HepG2 (cell line): ENCODE measurements around the gene DHX36. TPM values are rescaled to one million over a fixed set of nuclear protein-coding genes. Genes with fewer than 3 reads are reported as not detected.

ENCODE experiments used
- ATAC-seq: fragments of 200-7000 bp; cut with Tn5 transposase; 3 replicates; pipeline ENCODE4 v1.9.1; 2020; ENCODE audit warnings: mild to moderate bottlenecking, moderate library complexity
- Bru-seq: library from RNA; stranded (reverse); fragments of 400-500 nt; gene quantifications from one replicate; lab custom pipeline; 2021; lab: Mats Ljungman, UMichigan
- BruChase-seq, 2 experiments: library from RNA; stranded (reverse); fragments of 400-500 nt; gene quantifications; one replicate each; lab custom pipeline; 2021; lab: Mats Ljungman, UMichigan
- BruUV-seq: library from RNA; stranded (reverse); fragments of 400-500 nt; replicated peaks from 2 replicates; lab custom pipeline; 2021; lab: Mats Ljungman, UMichigan
- CTCF ChIA-PET: fragments of 300-600 bp; formaldehyde crosslinking; extraction: SDS; loops from one replicate; lab custom pipeline; 2021; ENCODE audit warnings: low total read pairs, inconsistent platforms, low intra/inter-chr PET ratio; lab: Yijun Ruan, JAX
- POLR2A ChIA-PET: fragments of 350-600 bp; sonication (Branson Sonifier 250); formaldehyde crosslinking; loops from one replicate; lab custom pipeline; 2020; ENCODE audit warnings: antibody characterized with exemption, inconsistent platforms; lab: Yijun Ruan, JAX
- DNase-seq: peaks from one replicate; pipeline ENCODE4 v3.0.0-alpha.2; 2015; ENCODE audit warnings: low spot score
- FAIRE-seq: peaks from 3 replicates; lab custom pipeline; 2011; peaks lifted over from hg19 to GRCh38; lab: Jason Lieb, UNC
- H2AFZ ChIP-seq: one replicate; pipeline ENCODE4 v1.6.1; 2011; ENCODE audit warnings: low read length, inconsistent platforms
- H3K27ac ChIP-seq: fragments of 300-600 bp; 3 replicates; pipeline ENCODE4 v1.8.0; 2011; ENCODE audit warnings: mixed run types, mild to moderate bottlenecking, mixed read lengths, low read length, inconsistent platforms; ENCODE audit not compliant: insufficient read depth; ENCODE audit errors: extremely low read length
- H3K27me3 ChIP-seq, 2 experiments: fragments of 200-600 bp in 1 of 2; 2 replicates in 1 of 2; 3 replicates in 1 of 2; pipeline versions ENCODE4 v1.6.0 to v1.8.0; 2011; ENCODE audit warnings: low read length in 2 of 2, mild to moderate bottlenecking in 2 of 2, moderate library complexity in 2 of 2, inconsistent platforms in 1 of 2; ENCODE audit not compliant: insufficient read depth in 2 of 2, control insufficient read depth in 1 of 2
- H3K36me3 ChIP-seq, 2 experiments: fragments of 200-600 bp in 1 of 2; replicated peaks in 1 of 2; 2 replicates in 1 of 2; 3 replicates in 1 of 2; pipeline versions ENCODE4 v1.5.1 to v1.8.0; 2011; ENCODE audit warnings: low read length in 2 of 2, inconsistent platforms in 1 of 2; ENCODE audit not compliant: insufficient read depth in 2 of 2, control insufficient read depth in 1 of 2
- H3K4me1 ChIP-seq: 2 replicates; pipeline ENCODE4 v1.5.1; 2012; ENCODE audit warnings: low read length, inconsistent platforms; ENCODE audit not compliant: insufficient read depth
- H3K4me2 ChIP-seq: 2 replicates; pipeline ENCODE4 v1.6.0; 2011; ENCODE audit warnings: low read depth, low read length, inconsistent platforms
- H3K4me3 ChIP-seq, 3 experiments: fragments of 200-600 bp in 1 of 3; sonication (generic), shearing (Covaris generic) in 1 of 3; replicated peaks in 1 of 3; 2 replicates each; pipeline ENCODE4 v1.5.1; 2011 to 2016; ENCODE audit warnings: low read length in 3 of 3, inconsistent platforms in 2 of 3, low read depth in 2 of 3, mild to moderate bottlenecking in 2 of 3, control low read depth in 1 of 3, mixed read lengths in 1 of 3; ENCODE audit not compliant: insufficient read depth in 1 of 3
- H3K79me2 ChIP-seq: one replicate; pipeline ENCODE4 v1.6.1; 2011; ENCODE audit warnings: low read length, inconsistent platforms; ENCODE audit not compliant: insufficient read depth
- H3K9ac ChIP-seq: 2 replicates; pipeline ENCODE4 v1.6.0; 2011; ENCODE audit warnings: mild to moderate bottlenecking, low read depth, low read length, inconsistent platforms; ENCODE audit not compliant: insufficient read depth
- H3K9me3 ChIP-seq: 2 replicates; pipeline ENCODE4 v1.5.1; 2012; ENCODE audit warnings: mild to moderate bottlenecking, low read length
- H4K20me1 ChIP-seq: 2 replicates; pipeline ENCODE4 v1.6.0; 2011; ENCODE audit warnings: inconsistent platforms, mild to moderate bottlenecking, low read length, moderate library complexity; ENCODE audit not compliant: insufficient read depth
- AHR ChIP-seq: IDR thresholded peaks from 2 replicates; pipeline ENCODE4 v1.6.1; 2018; ENCODE audit warnings: missing genetic modification reagents, missing compliant biosample characterization
- ATF6 ChIP-seq: sonication (generic); formaldehyde crosslinking; conservative IDR thresholded peaks from 2 replicates; pipeline ENCODE4 v1.4.0; 2020; ENCODE audit warnings: missing genetic modification reagents
- ELF3 ChIP-seq: IDR thresholded peaks from 2 replicates; pipeline ENCODE4 v1.6.1; 2016; ENCODE audit warnings: missing genetic modification reagents, missing compliant biosample characterization
- ESRRA ChIP-seq: sonication (generic); formaldehyde crosslinking; IDR thresholded peaks from 2 replicates; pipeline ENCODE4 v1.5.1; 2020; ENCODE audit warnings: mild to moderate bottlenecking, low read depth, missing genetic modification reagents
- FOXA3 ChIP-seq: IDR thresholded peaks from 2 replicates; pipeline ENCODE4 v1.6.1; 2016; ENCODE audit warnings: missing genetic modification reagents, missing compliant biosample characterization
- HOXA3 ChIP-seq: sonication (generic); formaldehyde crosslinking; IDR thresholded peaks from 2 replicates; pipeline ENCODE4 v1.5.0; 2020; ENCODE audit warnings: missing genetic modification reagents
- MED1 ChIP-seq: sonication (generic); formaldehyde crosslinking; IDR thresholded peaks from 2 replicates; pipeline ENCODE4 v1.4.0; 2020; ENCODE audit warnings: missing genetic modification reagents
- PLSCR1 ChIP-seq: sonication (generic); formaldehyde crosslinking; IDR thresholded peaks from 2 replicates; pipeline ENCODE4 v1.5.0; 2020; ENCODE audit warnings: missing genetic modification reagents, mild to moderate bottlenecking, borderline replicate concordance
- TRIM24 ChIP-seq: sonication (generic); formaldehyde crosslinking; IDR thresholded peaks from 2 replicates; pipeline ENCODE4 v1.8.0; 2022; ENCODE audit warnings: mild to moderate bottlenecking, missing genetic modification reagents
- ZNF30 ChIP-seq: sonication (generic); formaldehyde crosslinking; IDR thresholded peaks from 2 replicates; pipeline ENCODE4 v1.5.0; 2020; ENCODE audit warnings: mild to moderate bottlenecking, missing genetic modification reagents
- ZNF33B ChIP-seq: sonication (generic); formaldehyde crosslinking; IDR thresholded peaks from 2 replicates; pipeline ENCODE4 v1.5.1; 2020; ENCODE audit warnings: mild to moderate bottlenecking, missing genetic modification reagents
- ZNF550 ChIP-seq: sonication (generic); formaldehyde crosslinking; IDR thresholded peaks from 2 replicates; pipeline ENCODE4 v1.4.0; 2020; ENCODE audit warnings: mild to moderate bottlenecking, missing genetic modification reagents, borderline replicate concordance
- ZNF616 ChIP-seq: sonication (generic); formaldehyde crosslinking; IDR thresholded peaks from 2 replicates; pipeline ENCODE4 v1.5.0; 2020; ENCODE audit warnings: low read depth, mild to moderate bottlenecking, missing genetic modification reagents
- ZNF644 ChIP-seq: IDR thresholded peaks from 2 replicates; pipeline ENCODE4 v1.6.1; 2016; ENCODE audit warnings: low read depth
- ZNF768 ChIP-seq: sonication (generic); formaldehyde crosslinking; IDR thresholded peaks from 2 replicates; pipeline ENCODE4 v1.4.0; 2020; ENCODE audit warnings: missing genetic modification reagents
- ZNF839 ChIP-seq: sonication (generic); formaldehyde crosslinking; IDR thresholded peaks from 2 replicates; pipeline ENCODE4 v1.4.0; 2020; ENCODE audit warnings: missing genetic modification reagents, mild to moderate bottlenecking, borderline replicate concordance
- WGBS: methylation state at CpG from one replicate; pipeline ENCODE4 v1.1.6; 2017; ENCODE audit warnings: low lambda C conversion rate; 5-methylcytosine and 5-hydroxymethylcytosine counted together
- in situ Hi-C: cut with HindIII; loops from 2 replicates; pipeline ENCODE4 v1.10.0; 2017; ENCODE audit warnings: low pct_unique_long_range_greater_than_20kb; ENCODE audit not compliant: extremely low pct_ligation_motif_present
- intact Hi-C: fragments of 100-400 bp; cut with micrococcal nuclease; formaldehyde crosslinking; loops from one replicate; pipeline ENCODE4 v1.10.0; 2022; ENCODE audit not compliant: unreplicated experiment
- long read RNA-seq, 2 experiments: library from RNA in 1 of 2; library from polyadenylated mRNA in 1 of 2; stranded (forward) in 1 of 2; unstranded in 1 of 2; transcript quantifications; one replicate each; pipeline ENCODE4 v2.0.0, GENCODE V29; 2019 to 2022
- polyA minus RNA-seq, 3 experiments: library from RNA; depleted of rRNA, polyadenylated mRNA; stranded (reverse); fragments of >200 nt; gene quantifications; 2 replicates each; pipeline ENCODE4 v1.2.3, GENCODE V29; 2011; ENCODE audit warnings: low replicate concordance in 1 of 3
- polyA plus RNA-seq, 8 experiments: library from polyadenylated mRNA; depleted of rRNA in 3 of 8; stranded (reverse) in 7 of 8; unstranded in 1 of 8; fragments of >200 nt; fragmentation: Illumina TruSeq in 4 of 8; extraction: Trizol in 4 of 8; gene quantifications; 2 replicates each; pipeline versions ENCODE4 v1.2.1 to v1.2.3, GENCODE V29; 2011 to 2016; ENCODE audit warnings: low read depth in 4 of 8, missing spikeins in 1 of 8, mixed read lengths in 1 of 8; ENCODE audit not compliant: insufficient read depth in 1 of 8
- total RNA-seq, 5 experiments: library from RNA; depleted of rRNA; stranded (reverse); fragments of >200 nt; fragmentation: Illumina TruSeq; extraction: Trizol; gene quantifications; 2 replicates each; pipeline ENCODE4 v1.2.3, GENCODE V29; 2016; ENCODE audit warnings: low read depth in 1 of 5

Gene DHX36
- total RNA-seq (2016; rRNA removed; fragmentation: Illumina TruSeq; extraction: Trizol) (30.3 and 66.3 TPM in 2 replicates), polyA plus RNA-seq (2011; rRNA removed) (30.4 and 44.2 TPM in 2 replicates), polyA minus RNA-seq (2011; rRNA and poly(A)+ RNA removed; ENCODE audit: low replicate concordance) (5.2 and 20.7 TPM in 2 replicates), Bru-seq, nascent RNA (percentile 93 among the genes with signal in this experiment), BruChase-seq, experiment 1, labeled RNA remaining after a 6-hour chase (percentile 90 among the genes with signal in this experiment), BruChase-seq, experiment 2, labeled RNA remaining after a 2-hour chase (percentile 91 among the genes with signal in this experiment)
- total RNA-seq (2016; cell fraction: cytosol; rRNA removed; fragmentation: Illumina TruSeq; extraction: Trizol; ENCODE audit: low read depth): 10.5 and 15.1 TPM in 2 replicates
- total RNA-seq (2016; cell fraction: insoluble cytoplasmic fraction; rRNA removed; fragmentation: Illumina TruSeq; extraction: Trizol): 29.5 and 75.0 TPM in 2 replicates
- 11.3 and 16.5 TPM in 2 replicates for total RNA-seq (2016; cell fraction: membrane; rRNA removed; fragmentation: Illumina TruSeq; extraction: Trizol)
- 61.6 and 71.3 TPM in 2 replicates for total RNA-seq (2016; cell fraction: nucleus; rRNA removed; fragmentation: Illumina TruSeq; extraction: Trizol)
- polyA plus RNA-seq (2011; cell fraction: cytosol; rRNA removed): 10.7 and 21.7 TPM in 2 replicates
- 23.1 and 25.2 TPM in 2 replicates for polyA plus RNA-seq (2011; cell fraction: nucleus; rRNA removed)
- polyA plus RNA-seq (2012): 28.0 and 38.7 TPM in 2 replicates
- 1.7 and 2.1 TPM in 2 replicates for polyA plus RNA-seq (2016; cell fraction: cytosol; fragmentation: Illumina TruSeq; extraction: Trizol; ENCODE audit: low read depth)
- polyA plus RNA-seq (2016; cell fraction: insoluble cytoplasmic fraction; fragmentation: Illumina TruSeq; extraction: Trizol; ENCODE audit: low read depth): 41.9 and 47.5 TPM in 2 replicates
- polyA plus RNA-seq (2016; cell fraction: membrane; fragmentation: Illumina TruSeq; extraction: Trizol; ENCODE audit: low read depth): 2.2 and 4.3 TPM in 2 replicates
- polyA plus RNA-seq (2016; cell fraction: nucleus; fragmentation: Illumina TruSeq; extraction: Trizol; ENCODE audit: insufficient read depth, low read depth): 73.4 and 76.9 TPM in 2 replicates
- polyA minus RNA-seq (2011; cell fraction: cytosol; rRNA and poly(A)+ RNA removed): 24.6 and 27.2 TPM in 2 replicates
- polyA minus RNA-seq (2011; cell fraction: nucleus; rRNA and poly(A)+ RNA removed): 100 and 108 TPM in 2 replicates
- long read RNA-seq, experiment 1, transcript DHX36-211 (3 exons, 833 nt): major isoform, 9 of 17 reads
- long read RNA-seq, experiment 1, partial matches to known transcripts: 6 of 17 reads
- long read RNA-seq, experiment 1, other reads (novel, unspliced or antisense): 2 of 17 reads
- long read RNA-seq, experiment 2, full-length matches to known transcripts: 16 of 43 reads
- long read RNA-seq, experiment 2, partial matches to known transcripts: 11 of 43 reads
- long read RNA-seq, experiment 2, other reads (novel, unspliced or antisense): 16 of 43 reads

GRCh38 chr3:154323891-154324738, at the start of gene DHX36:
Gene DHX36 (minus strand): TSS chr3:154324487. CDS start chr3:154324416, 71 bp downstream.
- WGBS: under 1% methylated on average over 32 of the region's 45 CpGs
- Histone ChIP-seq H2AFZ (peak within 1 kb of the TSS; percentile 97), H3K36me3 (peaks cover 0 to 1% of the 10 kb centered on the region in 2 experiments; a peak in 1 of 5 replicates), H3K9ac (peak within 1 kb of the TSS; percentile 91), H3K4me3 (peak within 1 kb of the TSS; percentile 65 to 92 (median 83)), H3K4me2 (peak within 1 kb of the TSS; percentile 82), H3K27me3 (no peaks in the 10 kb centered on the region; a peak in 1 of 5 replicates), H3K27ac (peak within 1 kb of the TSS; percentile 79), H4K20me1 (peaks cover 11% of the 10 kb centered on the region), H3K79me2 (peaks cover 49% of the 10 kb centered on the region), H3K4me1 (peaks cover 48% of the 10 kb centered on the region), H3K9me3 (no peaks in the 10 kb centered on the region)
- DNase-seq (peak; percentile 80), ATAC-seq (peak; percentile 97), FAIRE-seq (peak; percentile 83)
- no TSS peak for BruUV-seq
- POLR2A ChIA-PET: no interaction called here
- intact Hi-C loops (no loop called here), in situ Hi-C loops (no loop called here)
- CTCF ChIA-PET: no interaction called here
- 0 out of 2 replicates have a peak, but pooled peaks have one; percentile 33 for TF ChIP-seq ZNF768 (CRISPR knock-in tag)
- no peak for TF ChIP-seq PLSCR1
- no peak; the same call in 1 of the 2 replicates for TF ChIP-seq ZNF30 (CRISPR knock-in tag)
- TF ChIP-seq ZNF839 (CRISPR knock-in tag): no peak
- no peak for TF ChIP-seq TRIM24 (CRISPR knock-in tag)
- no peak; the same call in 1 of the 2 replicates for TF ChIP-seq ATF6 (CRISPR knock-in tag)
- TF ChIP-seq ESRRA (CRISPR knock-in tag): 0 out of 2 replicates have a peak, but pooled peaks have one; percentile 38
- no peak for TF ChIP-seq AHR (CRISPR knock-in tag)
- TF ChIP-seq ZNF616 (CRISPR knock-in tag): no peak
- TF ChIP-seq HOXA3: peak; percentile 100
- no peak for TF ChIP-seq ZNF644 (CRISPR knock-in tag)
- TF ChIP-seq MED1: no peak; the same call in 1 of the 2 replicates
- TF ChIP-seq ZNF550 (CRISPR knock-in tag): no peak
- peak; percentile 50 for TF ChIP-seq ELF3 (CRISPR knock-in tag)
- peak; percentile 33; the same call in 1 of the 2 replicates for TF ChIP-seq FOXA3
- TF ChIP-seq ZNF33B (CRISPR knock-in tag): no peak
